Fibroblast of the conjunctiva (primary cell): Measurements from ENCODE around the gene ESRRB.

Experiments used
- DNase-seq: peaks from one replicate; pipeline ENCODE4 v3.0.0-alpha.2; 2010; ENCODE audit warnings: low read depth

The ESRRB gene

GRCh38 chr14:76407449-76408150 is 31.7 kb downstream of the ESRRB start:
- DNase-seq = no peak

- DNase-seq = no peak
Measured at GRCh38 chr14:76408877-76409276, 32.9 kb downstream of the ESRRB start.

DNA sequence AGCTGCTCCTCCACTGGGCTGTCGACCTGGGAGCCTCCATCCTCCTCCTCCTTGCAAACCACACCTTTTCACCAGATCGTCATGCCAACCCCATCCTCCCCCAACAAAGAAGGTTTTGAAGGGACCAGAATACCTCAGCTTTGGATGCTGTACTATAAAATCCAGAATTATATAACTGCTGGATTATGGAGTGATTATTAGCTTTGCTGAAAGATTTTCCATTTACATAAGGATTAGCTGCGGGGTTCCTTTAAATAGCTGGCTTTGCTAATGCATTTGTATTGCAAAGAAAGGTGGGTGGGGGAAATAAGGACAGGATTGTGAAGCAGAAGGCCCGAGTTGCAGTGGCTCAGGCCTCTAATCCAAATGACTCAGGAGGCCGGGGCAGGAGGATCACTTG is 36.6 kb downstream of the ESRRB start:
- no peak for DNase-seq

GRCh38 chr14:76413106-76413961 is 37.4 kb downstream of the ESRRB start:
- no peak for DNase-seq

GRCh38 chr14:76413962-76414600 is 38.1 kb downstream of the ESRRB start:
- no peak for DNase-seq

DNA sequence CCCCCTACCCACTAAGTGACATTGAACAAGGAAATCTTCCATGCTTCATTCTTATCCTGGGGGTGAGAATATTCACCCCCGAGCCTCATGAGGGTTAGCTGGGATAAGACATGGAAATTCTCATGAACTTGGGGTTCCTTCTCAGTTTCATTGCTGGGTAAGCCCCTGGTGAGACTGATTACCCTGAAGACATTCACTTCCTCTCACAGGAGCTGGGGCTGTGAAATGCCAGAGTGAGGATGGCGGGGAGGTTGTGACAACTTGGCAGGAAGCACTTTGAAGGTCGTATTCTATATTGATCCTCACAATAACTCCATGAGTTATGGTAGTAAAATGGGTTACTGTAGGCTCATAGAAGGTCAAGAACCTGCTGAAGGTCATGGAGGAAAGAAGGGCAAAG is 43.5 kb downstream of the ESRRB start:
- DNase-seq = no peak

- DNase-seq = no peak
Measured at GRCh38 chr14:76420827-76421226, 44.9 kb downstream of the ESRRB start.

GRCh38 chr14:76421662-76422061 is 45.7 kb downstream of the ESRRB start:
- DNase-seq = no peak

DNA sequence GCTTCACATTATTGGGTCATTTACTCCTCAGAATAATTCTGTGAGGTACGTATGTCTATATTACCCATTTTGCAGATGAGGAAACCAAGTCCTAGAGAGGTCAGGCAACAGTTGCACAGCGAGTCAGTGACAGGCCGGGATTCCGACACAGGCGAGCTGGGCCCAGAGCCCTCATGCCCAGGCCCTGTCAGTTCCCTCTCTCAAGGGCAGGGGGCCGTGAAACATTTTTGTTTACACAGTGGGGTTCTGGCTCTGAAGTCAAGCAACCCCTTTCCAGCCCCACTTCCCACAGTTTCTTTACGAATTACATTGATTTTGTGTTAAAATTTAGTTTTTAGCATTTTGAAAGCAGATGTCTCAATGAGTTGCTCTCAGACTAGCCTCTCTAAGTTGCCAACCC is 46.7 kb downstream of the ESRRB start:
- DNase-seq = no peak

DNA sequence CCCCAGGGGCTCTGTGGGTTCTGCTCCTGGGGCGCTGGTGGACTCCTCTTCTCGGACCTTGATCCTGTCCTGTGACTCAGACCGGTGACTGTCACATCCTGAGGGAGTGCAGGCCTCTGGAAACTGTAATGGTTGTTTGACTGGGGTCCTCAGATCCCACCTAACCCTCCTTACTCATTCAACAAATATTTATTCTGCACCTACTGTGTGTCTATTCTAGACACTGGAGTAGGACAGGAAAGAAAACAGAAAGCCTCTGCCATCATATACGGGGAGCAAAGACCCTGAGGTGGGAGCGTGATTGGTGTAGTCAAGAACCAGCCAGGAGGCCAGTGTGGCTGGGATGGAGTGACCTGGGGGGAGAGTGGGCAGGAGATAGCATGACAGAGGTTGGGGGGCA is 47.6 kb downstream of the ESRRB start:
- no peak for DNase-seq

DNA sequence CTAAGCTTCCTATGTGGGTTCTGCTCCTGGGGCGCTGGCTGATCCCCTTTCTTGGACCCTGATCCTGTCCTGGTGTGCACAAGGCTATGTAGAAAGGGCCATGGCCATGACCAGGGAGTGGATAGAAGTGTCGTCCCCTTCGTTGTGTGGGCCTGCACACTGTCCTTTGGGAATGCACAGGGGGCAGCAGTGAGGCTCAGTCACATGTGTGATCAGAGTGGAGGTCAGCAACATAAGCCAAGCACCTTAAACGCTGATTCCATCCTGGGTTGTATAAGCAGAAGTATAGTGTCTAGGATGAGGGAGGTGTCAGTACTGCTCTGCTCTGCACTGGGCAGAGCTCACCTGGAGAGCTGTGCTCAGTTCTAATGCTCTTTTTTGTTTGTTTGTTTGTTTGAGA is 48.4 kb downstream of the ESRRB start:
- DNase-seq = no peak

GRCh38 chr14:76426161-76426696 is 50.3 kb downstream of the ESRRB start:
- DNase-seq = no peak

- DNase-seq = no peak
Measured at GRCh38 chr14:76428611-76429010, 52.7 kb downstream of the ESRRB start.

DNA sequence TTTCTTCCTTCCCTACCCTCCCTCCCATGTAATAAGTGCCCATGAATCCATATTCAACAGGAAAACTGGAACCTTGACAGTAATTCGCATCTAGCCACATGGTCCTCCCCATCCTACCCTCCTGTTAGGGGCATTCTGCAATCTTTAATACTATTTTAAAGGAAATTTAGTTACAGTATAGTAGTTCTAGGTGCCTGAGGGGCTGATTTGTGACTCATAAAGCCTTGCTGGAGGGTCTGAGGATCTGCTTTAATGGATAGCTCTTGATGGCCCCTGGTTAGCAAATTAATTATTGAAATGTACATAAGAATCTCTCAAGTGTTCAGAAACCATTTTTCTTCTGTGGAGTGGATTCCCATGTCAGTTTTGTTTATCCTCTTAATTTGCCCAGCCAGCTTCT is 54.1 kb downstream of the ESRRB start:
- no peak for DNase-seq

GRCh38 chr14:76430475-76430980 is 54.6 kb downstream of the ESRRB start:
- DNase-seq = no peak

DNA sequence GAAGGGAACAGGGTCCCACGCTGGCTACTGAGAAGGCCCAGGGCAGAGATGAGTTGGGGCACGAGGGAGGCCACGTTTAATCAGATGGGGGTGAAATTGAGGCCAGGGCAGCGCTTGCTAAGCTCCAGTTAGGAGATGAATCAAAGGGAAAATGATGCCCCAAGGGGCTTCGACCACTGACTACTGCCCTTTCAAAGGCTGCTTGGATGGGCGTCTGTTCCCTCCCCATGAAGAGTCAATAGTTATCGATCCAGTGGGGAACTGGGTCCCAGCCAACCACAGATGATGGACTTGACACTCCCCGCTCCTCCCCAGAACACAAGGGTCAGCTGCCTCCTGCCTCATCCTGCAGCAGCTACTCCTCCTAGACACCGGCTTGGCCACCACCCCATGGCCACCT is 55.6 kb downstream of the ESRRB start:
- DNase-seq = no peak

GRCh38 chr14:76432827-76433752 is 57.2 kb downstream of the ESRRB start:
- DNase-seq = no peak

DNA sequence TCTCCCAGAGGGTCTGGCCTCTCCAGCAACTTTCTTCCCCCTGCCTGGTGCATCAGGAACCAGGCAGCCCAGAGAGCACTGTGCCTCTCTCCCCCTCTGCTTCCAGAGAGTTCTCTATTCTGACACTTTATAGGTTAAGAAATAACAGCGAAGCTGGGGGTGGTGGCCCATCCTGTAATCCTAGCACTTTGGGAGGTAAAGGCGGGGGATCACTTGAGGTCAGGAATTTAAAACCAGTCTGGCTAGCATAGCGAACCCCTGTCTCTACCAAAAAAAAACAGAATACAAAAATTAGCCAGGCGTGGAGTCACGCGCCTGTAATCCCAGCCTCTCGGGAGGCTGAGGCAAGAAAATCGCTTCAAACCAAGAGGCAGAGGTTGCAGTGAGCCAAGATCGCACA is 58.3 kb downstream of the ESRRB start:
- no peak for DNase-seq

DNA sequence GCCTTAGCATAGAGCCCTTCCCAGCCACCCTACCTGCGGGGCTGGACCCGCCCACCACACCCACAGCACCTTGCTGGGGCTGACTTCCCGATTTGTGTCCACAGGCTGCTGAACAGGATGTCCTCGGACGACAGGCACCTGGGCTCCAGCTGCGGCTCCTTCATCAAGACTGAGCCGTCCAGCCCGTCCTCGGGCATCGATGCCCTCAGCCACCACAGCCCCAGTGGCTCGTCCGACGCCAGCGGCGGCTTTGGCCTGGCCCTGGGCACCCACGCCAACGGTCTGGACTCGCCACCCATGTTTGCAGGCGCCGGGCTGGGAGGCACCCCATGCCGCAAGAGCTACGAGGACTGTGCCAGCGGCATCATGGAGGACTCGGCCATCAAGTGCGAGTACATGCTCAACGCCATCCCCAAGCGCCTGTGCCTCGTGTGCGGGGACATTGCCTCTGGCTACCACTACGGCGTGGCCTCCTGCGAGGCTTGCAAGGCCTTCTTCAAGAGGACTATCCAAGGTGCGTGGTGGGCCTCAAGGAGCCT is 63.4 kb downstream of the ESRRB start:
- DNase-seq = no peak

GRCh38 chr14:76446486-76446885 is 70.5 kb downstream of the ESRRB start:
- DNase-seq = no peak

DNA sequence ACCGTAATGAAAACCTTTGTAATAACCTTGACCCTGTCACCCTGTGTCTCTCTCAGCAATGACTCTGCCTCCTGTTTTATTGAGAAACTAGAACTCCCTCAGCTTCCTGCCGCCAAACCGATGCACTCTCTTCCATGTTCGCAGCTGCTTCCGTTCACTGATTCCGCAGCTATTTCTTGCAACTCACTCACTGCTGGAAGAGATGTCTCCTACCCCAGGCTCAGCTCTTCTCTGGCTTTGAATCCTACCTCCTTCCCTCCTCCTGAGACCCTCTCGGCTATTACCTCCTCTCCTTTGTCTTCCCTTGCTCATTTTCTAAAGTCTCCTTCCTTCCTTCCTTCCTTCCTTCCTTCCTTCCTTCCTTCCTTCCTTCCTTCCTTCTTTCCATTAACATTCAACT is 71.0 kb downstream of the ESRRB start:
- DNase-seq = no peak
